HEK293 (cell line): ENCODE data around the gene HMG20A.
A peak's percentile ranks its signal among the peaks of the same experiment; 100 is the strongest.

ENCODE experiments used
- CTCF ChIA-PET: fragments of 350-600 bp; formaldehyde crosslinking; extraction: SDS; loops from one replicate; lab custom pipeline; 2021; ENCODE audit warnings: antibody characterized with exemption; lab: Yijun Ruan, JAX
- POLR2A ChIA-PET: fragments of 300-600 bp; formaldehyde crosslinking; extraction: SDS; loops from one replicate; lab custom pipeline; 2020; ENCODE audit warnings: antibody characterized with exemption, inconsistent platforms; lab: Yijun Ruan, JAX
- H3K27ac ChIP-seq: fragments of 200-500 bp; sonication (Bioruptor generic); 2 replicates; pipeline ENCODE4 v1.5.1; 2014; ENCODE audit warnings: low read depth, low read length, control low read depth, inconsistent platforms; ENCODE audit errors: extremely low read depth
- H3K36me3 ChIP-seq, 2 experiments: fragments of 200-500 bp in 1 of 2; sonication (Bioruptor generic) in 1 of 2; 1 replicate in 1 of 2; 2 replicates in 1 of 2; pipeline ENCODE4 v1.5.1; 2014 to 2017; ENCODE audit warnings: inconsistent platforms in 2 of 2, low read length in 2 of 2; ENCODE audit not compliant: control insufficient read depth in 2 of 2, insufficient read depth in 1 of 2
- H3K4me1 ChIP-seq: fragments of 200-500 bp; sonication (Bioruptor generic); 2 replicates; pipeline ENCODE4 v1.5.1; 2014; ENCODE audit warnings: mild to moderate bottlenecking, low read length, inconsistent platforms; ENCODE audit not compliant: control insufficient read depth, insufficient read depth
- H3K4me3 ChIP-seq: 2 replicates; pipeline ENCODE4 v1.5.1; 2011; ENCODE audit warnings: low read depth, mild to moderate bottlenecking, control low read depth, low read length, moderate library complexity
- H3K9me3 ChIP-seq: fragments of 200-500 bp; sonication (Bioruptor generic); 2 replicates; pipeline ENCODE4 v1.5.1; 2014; ENCODE audit warnings: low read depth, low read length, inconsistent platforms; ENCODE audit not compliant: control insufficient read depth, insufficient read depth
- PRDM1 ChIP-seq: fragments of 450-650 bp; formaldehyde crosslinking; IDR thresholded peaks from 2 replicates; pipeline ENCODE4; 2016; ENCODE audit warnings: missing biosample characterization, missing genetic modification characterization
- SETDB1 ChIP-seq: IDR thresholded peaks from one replicate; pipeline ENCODE4 v1.6.1; 2017; ENCODE audit warnings: mild to moderate bottlenecking, low read length, moderate library complexity, mixed read lengths; ENCODE audit not compliant: insufficient read length
- ZNF169 ChIP-seq: fragments of 450-650 bp; formaldehyde crosslinking; IDR thresholded peaks from 2 replicates; pipeline ENCODE4 v1.5.1; 2016; ENCODE audit warnings: missing biosample characterization, missing genetic modification characterization
- ZNF19 ChIP-seq: fragments of 450-650 bp; formaldehyde crosslinking; IDR thresholded peaks from 2 replicates; pipeline ENCODE4; 2016; ENCODE audit warnings: missing biosample characterization, missing genetic modification characterization, low read depth
- ZNF248 ChIP-seq: fragments of 450-650 bp; formaldehyde crosslinking; IDR thresholded peaks from 2 replicates; pipeline ENCODE4 v1.5.1; 2017; ENCODE audit warnings: missing biosample characterization, missing genetic modification characterization
- ZNF350 ChIP-seq: fragments of 450-650 bp; formaldehyde crosslinking; IDR thresholded peaks from 2 replicates; pipeline ENCODE4 v1.5.0; 2017; ENCODE audit warnings: missing biosample characterization, mild to moderate bottlenecking, missing genetic modification characterization
- ZNF354C ChIP-seq: fragments of 450-650 bp; formaldehyde crosslinking; IDR thresholded peaks from 2 replicates; pipeline ENCODE4 v1.5.1; 2016; ENCODE audit warnings: missing biosample characterization, missing genetic modification characterization, low read depth, borderline replicate concordance
- ZNF621 ChIP-seq: fragments of 450-650 bp; formaldehyde crosslinking; IDR thresholded peaks from 2 replicates; pipeline ENCODE4 v1.5.1; 2017; ENCODE audit warnings: missing biosample characterization, missing genetic modification characterization
- ZNF664 ChIP-seq: fragments of 450-650 bp; formaldehyde crosslinking; IDR thresholded peaks from 2 replicates; pipeline ENCODE4 v1.5.1; 2016; ENCODE audit warnings: missing biosample characterization, missing genetic modification characterization
- ZXDB ChIP-seq: fragments of 450-650 bp; formaldehyde crosslinking; IDR thresholded peaks from 2 replicates; pipeline ENCODE4 v1.5.1; 2016; ENCODE audit warnings: missing biosample characterization, missing genetic modification characterization
- TF ChIP-seq, protein P1 (sequence below): fragments of 450-650 bp; formaldehyde crosslinking; IDR thresholded peaks from 2 replicates; pipeline ENCODE4 v1.5.1; 2017; ENCODE audit warnings: missing biosample characterization, missing genetic modification characterization
- TF ChIP-seq, protein P2 (sequence below): fragments of 450-650 bp; formaldehyde crosslinking; IDR thresholded peaks from 2 replicates; pipeline ENCODE4 v1.5.1; 2016; ENCODE audit warnings: missing biosample characterization, missing genetic modification characterization
- TF ChIP-seq, protein P3 (sequence below): fragments of 450-650 bp; formaldehyde crosslinking; IDR thresholded peaks from 2 replicates; pipeline ENCODE4 v1.5.1; 2016; ENCODE audit warnings: missing biosample characterization, missing genetic modification characterization

Gene HMG20A

GRCh38 chr15:77480859-77481633, 60.4 kb downstream of the HMG20A start:
- Histone ChIP-seq H3K27ac (no peak overlapping the region), H3K4me3 (no peak overlapping the region), H3K9me3 (no peaks in the 10 kb centered on the region), H3K36me3 (peaks cover 58 to 69% of the 10 kb centered on the region in 2 experiments), H3K4me1 (peaks cover under 1% of the 10 kb centered on the region; the same call in 1 of the 2 replicates)
- CTCF ChIA-PET = interaction anchor here (0.5 to 3.0 kb wide), 8 partner anchors 16 to 627 kb away, joined by 3 to 16 read pairs (median 3); no protein-coding TSS in a partner anchor
- POLR2A ChIA-PET = no interaction called here
- TF ChIP-seq ZNF169 (tag by site-specific recombination) = no peak
- no peak for TF ChIP-seq PRDM1 (tag by site-specific recombination)
- TF ChIP-seq ZNF354C (tag by site-specific recombination) = no peak
- no peak for TF ChIP-seq ZNF621 (tag by site-specific recombination)
- no peak for TF ChIP-seq ZXDB
- TF ChIP-seq ZNF19 (tag by site-specific recombination) = no peak
- TF ChIP-seq SETDB1 = no peak
- TF ChIP-seq, protein P1, sequence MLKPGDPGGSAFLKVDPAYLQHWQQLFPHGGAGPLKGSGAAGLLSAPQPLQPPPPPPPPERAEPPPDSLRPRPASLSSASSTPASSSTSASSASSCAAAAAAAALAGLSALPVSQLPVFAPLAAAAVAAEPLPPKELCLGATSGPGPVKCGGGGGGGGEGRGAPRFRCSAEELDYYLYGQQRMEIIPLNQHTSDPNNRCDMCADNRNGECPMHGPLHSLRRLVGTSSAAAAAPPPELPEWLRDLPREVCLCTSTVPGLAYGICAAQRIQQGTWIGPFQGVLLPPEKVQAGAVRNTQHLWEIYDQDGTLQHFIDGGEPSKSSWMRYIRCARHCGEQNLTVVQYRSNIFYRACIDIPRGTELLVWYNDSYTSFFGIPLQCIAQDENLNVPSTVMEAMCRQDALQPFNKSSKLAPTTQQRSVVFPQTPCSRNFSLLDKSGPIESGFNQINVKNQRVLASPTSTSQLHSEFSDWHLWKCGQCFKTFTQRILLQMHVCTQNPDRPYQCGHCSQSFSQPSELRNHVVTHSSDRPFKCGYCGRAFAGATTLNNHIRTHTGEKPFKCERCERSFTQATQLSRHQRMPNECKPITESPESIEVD (tag by site-specific recombination) = no peak

DNA sequence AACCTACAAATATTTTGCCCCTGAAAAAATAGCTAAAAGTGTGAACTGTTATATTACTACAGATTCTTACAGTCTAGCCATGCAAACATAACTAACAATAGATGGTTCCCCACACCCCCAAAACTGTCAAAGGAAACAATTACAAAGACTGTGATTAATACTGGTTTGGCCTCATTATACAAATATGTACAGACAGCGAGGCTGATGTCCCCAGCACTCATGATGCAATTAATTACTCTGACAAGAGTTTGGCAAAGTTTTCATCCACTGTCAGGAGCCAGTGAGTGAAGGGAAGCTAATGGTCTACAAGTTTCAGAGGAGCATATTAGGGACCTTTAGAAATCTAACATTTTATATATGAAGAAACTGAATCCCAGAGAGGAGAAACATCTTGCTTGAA, 61.0 kb downstream of the HMG20A start:
- Histone ChIP-seq H3K36me3 (peaks cover 52 to 71% of the 10 kb centered on the region in 2 experiments), H3K27ac (no peak overlapping the region), H3K4me1 (no peaks in the 10 kb centered on the region), H3K9me3 (no peaks in the 10 kb centered on the region), H3K4me3 (no peak overlapping the region)
- CTCF ChIA-PET = interaction anchor here (0.5 to 1.2 kb wide), 7 partner anchors 16 to 626 kb away, joined by 3 to 6 read pairs (median 3); no protein-coding TSS in a partner anchor
- POLR2A ChIA-PET = interaction anchor here (0.6 kb wide), 1 partner anchor 665 kb away, joined by 4 read pairs; no protein-coding TSS in a partner anchor
- TF ChIP-seq, protein P2, sequence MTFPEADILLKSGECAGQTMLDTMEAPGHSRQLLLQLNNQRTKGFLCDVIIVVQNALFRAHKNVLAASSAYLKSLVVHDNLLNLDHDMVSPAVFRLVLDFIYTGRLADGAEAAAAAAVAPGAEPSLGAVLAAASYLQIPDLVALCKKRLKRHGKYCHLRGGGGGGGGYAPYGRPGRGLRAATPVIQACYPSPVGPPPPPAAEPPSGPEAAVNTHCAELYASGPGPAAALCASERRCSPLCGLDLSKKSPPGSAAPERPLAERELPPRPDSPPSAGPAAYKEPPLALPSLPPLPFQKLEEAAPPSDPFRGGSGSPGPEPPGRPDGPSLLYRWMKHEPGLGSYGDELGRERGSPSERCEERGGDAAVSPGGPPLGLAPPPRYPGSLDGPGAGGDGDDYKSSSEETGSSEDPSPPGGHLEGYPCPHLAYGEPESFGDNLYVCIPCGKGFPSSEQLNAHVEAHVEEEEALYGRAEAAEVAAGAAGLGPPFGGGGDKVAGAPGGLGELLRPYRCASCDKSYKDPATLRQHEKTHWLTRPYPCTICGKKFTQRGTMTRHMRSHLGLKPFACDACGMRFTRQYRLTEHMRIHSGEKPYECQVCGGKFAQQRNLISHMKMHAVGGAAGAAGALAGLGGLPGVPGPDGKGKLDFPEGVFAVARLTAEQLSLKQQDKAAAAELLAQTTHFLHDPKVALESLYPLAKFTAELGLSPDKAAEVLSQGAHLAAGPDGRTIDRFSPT (tag by site-specific recombination) = 0 out of 2 replicates have a peak, but pooled peaks have one; percentile 13
- TF ChIP-seq ZNF248 (tag by site-specific recombination) = no peak

DNA sequence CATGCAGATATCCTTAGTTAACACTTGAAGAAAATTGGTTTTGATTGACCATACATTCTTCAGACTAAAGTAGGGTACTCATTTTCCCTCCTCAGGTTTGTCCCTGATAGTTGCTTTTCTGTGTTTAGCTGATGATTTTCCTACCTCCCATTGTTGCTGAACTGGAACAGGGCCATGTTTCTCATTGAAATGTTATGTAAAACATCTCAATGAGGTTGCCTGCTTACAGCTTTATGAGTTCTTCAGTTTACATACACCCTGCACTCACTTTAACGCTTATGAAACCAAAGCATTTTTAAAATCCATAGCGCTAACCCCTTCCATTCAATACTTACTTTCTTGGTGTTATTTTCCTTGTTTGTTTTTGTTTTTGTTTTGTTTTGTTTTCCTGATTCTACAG, 61.9 kb downstream of the HMG20A start:
- ChIA-PET POLR2A (no interaction called here), CTCF (interaction anchor here (0.6 to 1.2 kb wide), 3 partner anchors 24 to 366 kb away, joined by 3 read pairs; no protein-coding TSS in a partner anchor)
- Histone ChIP-seq H3K9me3 (no peaks in the 10 kb centered on the region), H3K4me1 (no peaks in the 10 kb centered on the region), H3K27ac (no peak overlapping the region), H3K4me3 (no peak overlapping the region), H3K36me3 (peaks cover 44 to 70% of the 10 kb centered on the region in 2 experiments)
- TF ChIP-seq ZNF350 = no peak
- peak; percentile 44; the same call in 1 of the 2 replicates for TF ChIP-seq ZNF664 (tag by site-specific recombination)
- TF ChIP-seq, protein P3, sequence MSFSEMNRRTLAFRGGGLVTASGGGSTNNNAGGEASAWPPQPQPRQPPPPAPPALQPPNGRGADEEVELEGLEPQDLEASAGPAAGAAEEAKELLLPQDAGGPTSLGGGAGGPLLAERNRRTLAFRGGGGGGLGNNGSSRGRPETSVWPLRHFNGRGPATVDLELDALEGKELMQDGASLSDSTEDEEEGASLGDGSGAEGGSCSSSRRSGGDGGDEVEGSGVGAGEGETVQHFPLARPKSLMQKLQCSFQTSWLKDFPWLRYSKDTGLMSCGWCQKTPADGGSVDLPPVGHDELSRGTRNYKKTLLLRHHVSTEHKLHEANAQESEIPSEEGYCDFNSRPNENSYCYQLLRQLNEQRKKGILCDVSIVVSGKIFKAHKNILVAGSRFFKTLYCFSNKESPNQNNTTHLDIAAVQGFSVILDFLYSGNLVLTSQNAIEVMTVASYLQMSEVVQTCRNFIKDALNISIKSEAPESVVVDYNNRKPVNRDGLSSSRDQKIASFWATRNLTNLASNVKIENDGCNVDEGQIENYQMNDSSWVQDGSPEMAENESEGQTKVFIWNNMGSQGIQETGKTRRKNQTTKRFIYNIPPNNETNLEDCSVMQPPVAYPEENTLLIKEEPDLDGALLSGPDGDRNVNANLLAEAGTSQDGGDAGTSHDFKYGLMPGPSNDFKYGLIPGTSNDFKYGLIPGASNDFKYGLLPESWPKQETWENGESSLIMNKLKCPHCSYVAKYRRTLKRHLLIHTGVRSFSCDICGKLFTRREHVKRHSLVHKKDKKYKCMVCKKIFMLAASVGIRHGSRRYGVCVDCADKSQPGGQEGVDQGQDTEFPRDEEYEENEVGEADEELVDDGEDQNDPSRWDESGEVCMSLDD (tag by site-specific recombination) = no peak
- TF ChIP-seq, protein P1 (tag by site-specific recombination) = peak; percentile 37; the same call in 1 of the 2 replicates
